Activated naive CD4-positive, alpha-beta T cell treated with anti-CD3 and anti-CD28 coated beads, Interleukin-2, amount 10 ng/mL, durations not matched to agents 7 days and 5 days (primary cell): ENCODE data around the gene MGMT.

Experiments used
- CTCF ChIA-PET: fragments of 350-600 bp; sonication (Branson Sonifier 250); formaldehyde crosslinking; loops from one replicate; lab custom pipeline; 2021; ENCODE audit warnings: antibody characterized with exemption; lab: Charles Lee
- DNase-seq: peaks from one replicate; pipeline ENCODE4 v3.0.0-alpha.2; 2020
- H3K27ac Mint-ChIP-seq: one replicate; pipeline ENCODE4 v1.8.0; 2021; ENCODE audit warnings: mild to moderate bottlenecking, moderate library complexity, mixed read lengths
- H3K27me3 Mint-ChIP-seq: one replicate; pipeline ENCODE4 v1.8.0; 2021; ENCODE audit warnings: mild to moderate bottlenecking, mixed read lengths
- H3K36me3 Mint-ChIP-seq: one replicate; pipeline ENCODE4 v1.8.0; 2021; ENCODE audit warnings: mixed read lengths
- H3K4me1 Mint-ChIP-seq: one replicate; pipeline ENCODE4 v1.8.0; 2021; ENCODE audit warnings: mixed read lengths
- H3K4me3 Mint-ChIP-seq: one replicate; pipeline ENCODE4 v1.8.0; 2021; ENCODE audit warnings: mild to moderate bottlenecking, moderate library complexity, mixed read lengths
- H3K9me3 Mint-ChIP-seq: one replicate; pipeline ENCODE4 v1.8.0; 2021; ENCODE audit warnings: mixed read lengths

MGMT gene

GRCh38 chr10:129645487-129645886, 178.4 kb downstream of the MGMT start:
- Mint-ChIP-seq H3K4me1 (no peaks in the 10 kb centered on the region), H3K9me3 (no peaks in the 10 kb centered on the region), H3K36me3 (no peaks in the 10 kb centered on the region), H3K27me3 (no peaks in the 10 kb centered on the region), H3K4me3 (no peak overlapping the region), H3K27ac (no peak overlapping the region)
- DNase-seq: no peak
- CTCF ChIA-PET: no interaction called here

- no peak for DNase-seq
- CTCF ChIA-PET: no interaction called here
- Mint-ChIP-seq H3K27me3 (no peaks in the 10 kb centered on the region), H3K9me3 (no peaks in the 10 kb centered on the region), H3K4me3 (no peak overlapping the region), H3K27ac (no peak overlapping the region), H3K36me3 (no peaks in the 10 kb centered on the region), H3K4me1 (no peaks in the 10 kb centered on the region)
Measured at GRCh38 chr10:129646973-129647372, 179.9 kb downstream of the MGMT start.

- no peak overlapping the region for H3K27ac Mint-ChIP-seq
- no peak for DNase-seq
- no peaks in the 10 kb centered on the region for H3K27me3 Mint-ChIP-seq
- H3K9me3 Mint-ChIP-seq: no peaks in the 10 kb centered on the region
- CTCF ChIA-PET: interaction anchor here (0.6 kb wide), 1 partner anchor 109 kb away, joined by 3 read pairs; no protein-coding TSS in a partner anchor
- H3K36me3 Mint-ChIP-seq: no peaks in the 10 kb centered on the region
- no peak overlapping the region for H3K4me3 Mint-ChIP-seq
- no peaks in the 10 kb centered on the region for H3K4me1 Mint-ChIP-seq
Measured at GRCh38 chr10:129647590-129647989, 180.5 kb downstream of the MGMT start.

- Mint-ChIP-seq H3K4me3 (no peak overlapping the region), H3K4me1 (no peaks in the 10 kb centered on the region), H3K36me3 (no peaks in the 10 kb centered on the region), H3K27me3 (no peaks in the 10 kb centered on the region), H3K27ac (no peak overlapping the region), H3K9me3 (peaks cover 2% of the 10 kb centered on the region)
- CTCF ChIA-PET: no interaction called here
- DNase-seq: no peak
Measured at GRCh38 chr10:129648856-129649255, 181.8 kb downstream of the MGMT start.

GRCh38 chr10:129652021-129652420, 185.0 kb downstream of the MGMT start:
- no peak for DNase-seq

GRCh38 chr10:129652521-129653201, 185.6 kb downstream of the MGMT start:
- H3K9me3 Mint-ChIP-seq: peaks cover 2% of the 10 kb centered on the region
- no peaks in the 10 kb centered on the region for H3K27me3 Mint-ChIP-seq
- H3K4me3 Mint-ChIP-seq: no peak overlapping the region
- H3K27ac Mint-ChIP-seq: no peak overlapping the region
- DNase-seq: no peak
- no peaks in the 10 kb centered on the region for H3K4me1 Mint-ChIP-seq
- H3K36me3 Mint-ChIP-seq: no peaks in the 10 kb centered on the region
- CTCF ChIA-PET: no interaction called here

More at GRCh38 chr10:129652021-129652420, 185.0 kb downstream of the MGMT start:
- Mint-ChIP-seq H3K4me3 (no peak overlapping the region), H3K27me3 (no peaks in the 10 kb centered on the region), H3K27ac (no peak overlapping the region), H3K36me3 (no peaks in the 10 kb centered on the region), H3K4me1 (no peaks in the 10 kb centered on the region), H3K9me3 (peaks cover 2% of the 10 kb centered on the region)
- CTCF ChIA-PET: no interaction called here

GRCh38 chr10:129653428-129653827, 186.4 kb downstream of the MGMT start:
- Mint-ChIP-seq H3K36me3 (no peaks in the 10 kb centered on the region), H3K27me3 (no peaks in the 10 kb centered on the region), H3K4me3 (no peak overlapping the region), H3K27ac (no peak overlapping the region), H3K9me3 (peaks cover 2% of the 10 kb centered on the region), H3K4me1 (no peaks in the 10 kb centered on the region)
- DNase-seq: no peak
- CTCF ChIA-PET: no interaction called here

- Mint-ChIP-seq H3K4me1 (no peaks in the 10 kb centered on the region), H3K36me3 (no peaks in the 10 kb centered on the region), H3K27ac (no peak overlapping the region), H3K4me3 (no peak overlapping the region), H3K9me3 (peaks cover 2% of the 10 kb centered on the region), H3K27me3 (no peaks in the 10 kb centered on the region)
- CTCF ChIA-PET: no interaction called here
- no peak for DNase-seq
Measured at GRCh38 chr10:129653861-129654260, 186.8 kb downstream of the MGMT start.

- CTCF ChIA-PET: no interaction called here
- Mint-ChIP-seq H3K4me3 (no peak overlapping the region), H3K4me1 (no peaks in the 10 kb centered on the region), H3K9me3 (peaks cover 2% of the 10 kb centered on the region), H3K27me3 (no peaks in the 10 kb centered on the region), H3K27ac (no peak overlapping the region), H3K36me3 (no peaks in the 10 kb centered on the region)
- no peak for DNase-seq
Measured at GRCh38 chr10:129654461-129654860, 187.4 kb downstream of the MGMT start.

- no peaks in the 10 kb centered on the region for H3K4me1 Mint-ChIP-seq
- CTCF ChIA-PET: interaction anchor here (0.7 kb wide), 1 partner anchor 19 kb away, joined by 3 read pairs; no protein-coding TSS in a partner anchor
- no peaks in the 10 kb centered on the region for H3K36me3 Mint-ChIP-seq
- no peaks in the 10 kb centered on the region for H3K27me3 Mint-ChIP-seq
- no peak overlapping the region for H3K27ac Mint-ChIP-seq
- no peak for DNase-seq
- no peak overlapping the region for H3K4me3 Mint-ChIP-seq
- H3K9me3 Mint-ChIP-seq: peaks cover 2% of the 10 kb centered on the region
Measured at GRCh38 chr10:129655007-129655678, 188.1 kb downstream of the MGMT start.

GRCh38 chr10:129655679-129656031, 188.6 kb downstream of the MGMT start:
- H3K4me3 Mint-ChIP-seq: no peak overlapping the region
- H3K4me1 Mint-ChIP-seq: no peaks in the 10 kb centered on the region
- no peak overlapping the region for H3K27ac Mint-ChIP-seq
- CTCF ChIA-PET: interaction anchor here (0.7 kb wide), 1 partner anchor 19 kb away, joined by 3 read pairs; no protein-coding TSS in a partner anchor
- DNase-seq: no peak
- H3K9me3 Mint-ChIP-seq: peaks cover 2% of the 10 kb centered on the region
- no peaks in the 10 kb centered on the region for H3K36me3 Mint-ChIP-seq
- no peaks in the 10 kb centered on the region for H3K27me3 Mint-ChIP-seq

GRCh38 chr10:129656642-129657041, 189.6 kb downstream of the MGMT start:
- no peak overlapping the region for H3K4me3 Mint-ChIP-seq
- DNase-seq: no peak
- peaks cover 2% of the 10 kb centered on the region for H3K9me3 Mint-ChIP-seq
- H3K36me3 Mint-ChIP-seq: no peaks in the 10 kb centered on the region
- H3K27me3 Mint-ChIP-seq: no peaks in the 10 kb centered on the region
- CTCF ChIA-PET: no interaction called here
- no peaks in the 10 kb centered on the region for H3K4me1 Mint-ChIP-seq
- H3K27ac Mint-ChIP-seq: no peak overlapping the region

GRCh38 chr10:129657297-129658017, 190.4 kb downstream of the MGMT start:
- Mint-ChIP-seq H3K27me3 (no peaks in the 10 kb centered on the region), H3K36me3 (no peaks in the 10 kb centered on the region), H3K4me3 (no peak overlapping the region), H3K9me3 (peaks cover 2% of the 10 kb centered on the region), H3K4me1 (no peaks in the 10 kb centered on the region), H3K27ac (no peak overlapping the region)
- DNase-seq: no peak
- CTCF ChIA-PET: no interaction called here

GRCh38 chr10:129658376-129659072, 191.5 kb downstream of the MGMT start:
- H3K4me1 Mint-ChIP-seq: no peaks in the 10 kb centered on the region
- H3K27ac Mint-ChIP-seq: no peak overlapping the region
- H3K4me3 Mint-ChIP-seq: no peak overlapping the region
- peaks cover 5% of the 10 kb centered on the region for H3K9me3 Mint-ChIP-seq
- CTCF ChIA-PET: no interaction called here
- H3K27me3 Mint-ChIP-seq: no peaks in the 10 kb centered on the region
- H3K36me3 Mint-ChIP-seq: no peaks in the 10 kb centered on the region
- no peak for DNase-seq
